Lower lobe of right lung (tissue), 2 donors: Measurements from ENCODE around the gene PHACTR1. TPM values are rescaled to one million over a fixed set of nuclear protein-coding genes. Genes with fewer than 3 reads are reported as not detected.
A peak's percentile ranks its signal among the peaks of the same experiment; 100 is the strongest.

Experiments
- ATAC-seq, 2 donors: fragments of 200-7000 bp; cut with Tn5 transposase; one replicate each; pipeline ENCODE4 v1.9.1; 2020 to 2022; ENCODE audit warnings: mild to moderate bottlenecking in 2 of 2, moderate library complexity in 2 of 2
- DNase-seq: peaks from one replicate; pipeline ENCODE4 v3.0.0-alpha.2; 2020
- H3K27ac ChIP-seq: fragments of 200-600 bp; one replicate; pipeline ENCODE4 v1.8.0; 2022
- H3K27me3 ChIP-seq: fragments of 200-600 bp; one replicate; pipeline ENCODE4 v1.8.0; 2022; ENCODE audit warnings: low read depth
- H3K36me3 ChIP-seq: fragments of 200-600 bp; one replicate; pipeline ENCODE4 v1.8.0; 2022; ENCODE audit warnings: mild to moderate bottlenecking
- H3K4me1 ChIP-seq: fragments of 200-600 bp; one replicate; pipeline ENCODE4 v1.8.0; 2022
- H3K4me3 ChIP-seq: fragments of 200-600 bp; one replicate; pipeline ENCODE4 v1.8.0; 2022; ENCODE audit warnings: mild to moderate bottlenecking
- H3K9me3 ChIP-seq: fragments of 200-600 bp; one replicate; pipeline ENCODE4 v1.8.0; 2022
- CTCF ChIP-seq: fragments of 200-600 bp; IDR thresholded peaks from one replicate; pipeline ENCODE4 v1.8.0; 2022; ENCODE audit warnings: antibody characterized with exemption, mild to moderate bottlenecking
- intact Hi-C: fragments of 100-400 bp; cut with DNase I; formaldehyde crosslinking; loops from one replicate; pipeline ENCODE4 v1.11.0; 2022
- total RNA-seq: library from RNA; stranded (reverse); fragmentation: NEBNext Ultra II Directional; extraction: Animal tissue kit (Norgen Biotek cat#: 25700); gene quantifications from one replicate; pipeline ENCODE4 v1.2.1, GENCODE V29; 2021
- donor health status: DM: no; HTN: yes; CAD: no; lungs with severe emphysema.

Gene PHACTR1
- total RNA-seq, 1 donor from 2014 or later: 91.0 TPM

GRCh38 chr6:13256266-13257001 is 539.9 kb downstream of the PHACTR1 start:
- ATAC-seq: peak in 1 of 2 donors; percentile 16
- H3K4me1 ChIP-seq: peaks cover 12% of the 10 kb centered on the region
- no peak overlapping the region for H3K27ac ChIP-seq

GRCh38 chr6:13259393-13259792 is 542.8 kb downstream of the PHACTR1 start:
- Histone ChIP-seq H3K27me3 (no peaks in the 10 kb centered on the region), H3K4me3 (no peak overlapping the region), H3K36me3 (no peaks in the 10 kb centered on the region), H3K27ac (no peak overlapping the region), H3K4me1 (peaks cover 12% of the 10 kb centered on the region), H3K9me3 (peaks cover 7% of the 10 kb centered on the region)
- intact Hi-C loops: no loop called here
- ATAC-seq: no peak
- DNase-seq: no peak
- no peak for TF ChIP-seq CTCF

More at GRCh38 chr6:13256266-13257001, 539.9 kb downstream of the PHACTR1 start:
- intact Hi-C loops: no loop called here
- Histone ChIP-seq H3K36me3 (no peaks in the 10 kb centered on the region), H3K27me3 (no peaks in the 10 kb centered on the region), H3K4me3 (no peak overlapping the region), H3K9me3 (peaks cover 7% of the 10 kb centered on the region)
- no peak for DNase-seq
- no peak for TF ChIP-seq CTCF

GRCh38 chr6:13260101-13260598 is 543.6 kb downstream of the PHACTR1 start:
- no peak for ATAC-seq
- no peaks in the 10 kb centered on the region for H3K36me3 ChIP-seq
- intact Hi-C loops: no loop called here

GRCh38 chr6:13260831-13261230 is 544.3 kb downstream of the PHACTR1 start:
- no peak overlapping the region for H3K4me3 ChIP-seq
- no peak for DNase-seq
- intact Hi-C loops: no loop called here
- no peaks in the 10 kb centered on the region for H3K36me3 ChIP-seq
- no peak overlapping the region for H3K27ac ChIP-seq
- no peaks in the 10 kb centered on the region for H3K27me3 ChIP-seq
- peaks cover 3% of the 10 kb centered on the region for H3K9me3 ChIP-seq
- ATAC-seq: no peak
- peaks cover 12% of the 10 kb centered on the region for H3K4me1 ChIP-seq
- no peak for TF ChIP-seq CTCF

More at GRCh38 chr6:13260101-13260598, 543.6 kb downstream of the PHACTR1 start:
- H3K27ac ChIP-seq: no peak overlapping the region
- no peak for DNase-seq
- peaks cover 7% of the 10 kb centered on the region for H3K9me3 ChIP-seq
- H3K4me3 ChIP-seq: no peak overlapping the region
- peaks cover 12% of the 10 kb centered on the region for H3K4me1 ChIP-seq
- no peaks in the 10 kb centered on the region for H3K27me3 ChIP-seq
- no peak for TF ChIP-seq CTCF

- ATAC-seq (peak; percentile 65 to 81), DNase-seq (no peak)
- H3K27me3 ChIP-seq: no peaks in the 10 kb centered on the region
- peaks cover 12% of the 10 kb centered on the region for H3K4me1 ChIP-seq
- H3K27ac ChIP-seq: no peak overlapping the region
- TF ChIP-seq CTCF: no peak
- H3K9me3 ChIP-seq: no peaks in the 10 kb centered on the region
- no peaks in the 10 kb centered on the region for H3K36me3 ChIP-seq
- H3K4me3 ChIP-seq: no peak overlapping the region
- intact Hi-C loops: no loop called here
Observed at GRCh38 chr6:13261464-13261994, 545.0 kb downstream of the PHACTR1 start.
